Measurements from ENCODE around the gene ARMC2.
A peak's percentile ranks its signal among the peaks of the same experiment; 100 is the strongest.
"Not testable (repeated sequence)": the region's sequence is repeated elsewhere in the genome, so short reads cannot be mapped to it uniquely, and the experiment has no call there.

ARMC2 gene

GRCh38 chr6:108952776-108953486 lies 104.7 kb downstream of the ARMC2 start:
- DNase-seq (ENCODE audit: low read depth in 2 of 2), result no peak

- no peak for DNase-seq (ENCODE audit: low read depth in 2 of 2)
These were observed 105.5 kb downstream of the ARMC2 start for GRCh38 chr6:108953681-108954080.

GRCh38 chr6:108955329-108955949 lies 107.2 kb downstream of the ARMC2 start:
- DNase-seq (ENCODE audit: low read depth in 2 of 2), result no peak

GRCh38 chr6:108957221-108957620 lies 109.0 kb downstream of the ARMC2 start:
- no peak for DNase-seq (ENCODE audit: low read depth in 2 of 2)

- DNase-seq (ENCODE audit: low read depth in 2 of 2), result no peak
These were observed 110.9 kb downstream of the ARMC2 start for GRCh38 chr6:108958900-108959770.

GRCh38 chr6:108959972-108960582 lies 111.9 kb downstream of the ARMC2 start:
- no peak for DNase-seq (ENCODE audit: low read depth in 2 of 2)

- DNase-seq (ENCODE audit: low read depth in 2 of 2), result no peak
These were observed 112.4 kb downstream of the ARMC2 start for GRCh38 chr6:108960601-108961000.

- DNase-seq (ENCODE audit: low read depth in 2 of 2), result no peak
These were observed 112.9 kb downstream of the ARMC2 start for GRCh38 chr6:108961077-108961476.

- DNase-seq (ENCODE audit: low read depth in 2 of 2), result no peak
These were observed 113.8 kb downstream of the ARMC2 start for GRCh38 chr6:108961985-108962384.

- no peak for DNase-seq (ENCODE audit: low read depth in 2 of 2)
These were observed 118.0 kb downstream of the ARMC2 start for GRCh38 chr6:108966251-108966650.

- peak; percentile 10 to 11 for DNase-seq (ENCODE audit: low read depth in 2 of 2)
These were observed 118.9 kb downstream of the ARMC2 start for GRCh38 chr6:108966855-108967755.

GRCh38 chr6:108968325-108969316 lies 120.4 kb downstream of the ARMC2 start:
- DNase-seq (ENCODE audit: low read depth in 2 of 2), result no peak

GRCh38 chr6:108969776-108970175 lies 121.6 kb downstream of the ARMC2 start:
- no peak for DNase-seq (ENCODE audit: low read depth in 2 of 2)

GRCh38 chr6:108974201-108974600 lies 126.0 kb downstream of the ARMC2 start:
- no peak for DNase-seq (ENCODE audit: low read depth in 2 of 2)

GRCh38 chr6:108978638-108979037 lies 130.4 kb downstream of the ARMC2 start:
- DNase-seq (ENCODE audit: low read depth in 2 of 2), result not testable (repeated sequence)

- DNase-seq (ENCODE audit: low read depth in 2 of 2), result no peak
These were observed 134.2 kb downstream of the ARMC2 start for GRCh38 chr6:108982154-108983113.

- no peak for DNase-seq (ENCODE audit: low read depth in 2 of 2)
These were observed 134.9 kb downstream of the ARMC2 start for GRCh38 chr6:108983151-108983550.

GRCh38 chr6:108985301-108985700 lies 137.1 kb downstream of the ARMC2 start:
- DNase-seq (ENCODE audit: low read depth in 2 of 2), result no peak

GRCh38 chr6:108987156-108987555 lies 138.9 kb downstream of the ARMC2 start:
- DNase-seq (ENCODE audit: low read depth in 2 of 2), result no peak
